B cell (primary cell): ENCODE data around the gene HSPA12A. TPM values are rescaled to one million over a fixed set of nuclear protein-coding genes. Genes with fewer than 3 reads are reported as not detected.

Source experiments
- ATAC-seq: fragments of 200-7000 bp; cut with Tn5 transposase; one replicate; pipeline ENCODE4 v1.10.0; 2021; ENCODE audit warnings: low read depth, mild to moderate bottlenecking, moderate number of reproducible peaks, moderate library complexity
- CTCF ChIA-PET: fragments of 350-600 bp; sonication (Branson Sonifier 250); formaldehyde crosslinking; loops from one replicate; lab custom pipeline; 2021; ENCODE audit warnings: antibody characterized with exemption, inconsistent platforms; lab: Charles Lee
- POLR2A ChIA-PET: fragments of 350-600 bp; sonication (Branson Sonifier 250); formaldehyde crosslinking; loops from one replicate; lab custom pipeline; 2021; ENCODE audit warnings: antibody characterized with exemption; lab: Charles Lee
- DNase-seq: peaks from one replicate; pipeline ENCODE4 v3.0.0; 2013
- H2AFZ ChIP-seq: 2 replicates; pipeline ENCODE4 v1.6.1; 2012; ENCODE audit warnings: mild to moderate bottlenecking, low read depth, low read length; ENCODE audit not compliant: insufficient read depth, poor library complexity, severe bottlenecking
- H3K27ac ChIP-seq, 2 donors: 1 replicate in 1 of 2; 2 replicates in 1 of 2; pipeline ENCODE4 v1.5.1; 2012 to 2013; ENCODE audit warnings: low read length in 2 of 2, mild to moderate bottlenecking in 2 of 2, moderate library complexity in 1 of 2
- H3K27me3 ChIP-seq, 4 experiments: fragments of 200-600 bp in 1 of 4; sonication (generic) in 1 of 4; replicated peaks in 1 of 4; 1 replicate in 2 of 4; 2 replicates in 2 of 4; pipeline versions ENCODE4 v1.6.1 to v1.7.0; 2013 to 2016; ENCODE audit warnings: low read length in 3 of 4, mild to moderate bottlenecking in 2 of 4, mixed read lengths in 1 of 4, moderate library complexity in 1 of 4; ENCODE audit not compliant: insufficient read depth in 4 of 4, control insufficient read depth in 3 of 4; ENCODE audit errors: control extremely low read depth in 1 of 4
- H3K36me3 ChIP-seq, 2 experiments: replicated peaks in 1 of 2; 1 replicate in 1 of 2; 2 replicates in 1 of 2; pipeline versions ENCODE4 v1.6.1 to v1.7.1; 2013; ENCODE audit warnings: low read length in 1 of 2; ENCODE audit not compliant: insufficient read depth in 2 of 2, control insufficient read depth in 1 of 2; ENCODE audit errors: control extremely low read depth in 1 of 2, extremely low read depth in 1 of 2
- H3K4me1 ChIP-seq, 2 donors: fragments of 200-600 bp in 1 of 2; sonication (generic) in 1 of 2; 1 replicate in 1 of 2; 2 replicates in 1 of 2; pipeline versions ENCODE4 v1.5.1 to v1.6.1; 2013 to 2017; ENCODE audit warnings: low read length in 2 of 2; ENCODE audit not compliant: control insufficient read depth in 2 of 2, insufficient read depth in 2 of 2
- H3K4me2 ChIP-seq: replicated peaks from 2 replicates; pipeline ENCODE3; 2012; ENCODE audit warnings: mild to moderate bottlenecking, low read depth, low read length; ENCODE audit not compliant: poor library complexity, severe bottlenecking
- H3K4me3 ChIP-seq, 5 experiments: fragments of 200-600 bp in 1 of 5; sonication (generic) in 1 of 5; 1 replicate in 3 of 5; 2 replicates in 2 of 5; pipeline versions ENCODE4 v1.5.1 to v1.7.0; 2011 to 2016; ENCODE audit warnings: low read length in 4 of 5, mild to moderate bottlenecking in 4 of 5, low read depth in 2 of 5, control low read depth in 1 of 5, moderate library complexity in 1 of 5; ENCODE audit not compliant: insufficient read depth in 1 of 5; ENCODE audit errors: control extremely low read depth in 1 of 5, extremely low read depth in 1 of 5
- H3K79me2 ChIP-seq: fragments of 200-600 bp; sonication (generic); one replicate; pipeline ENCODE4 v1.6.0; 2016; ENCODE audit warnings: low read length; ENCODE audit not compliant: control insufficient read depth, insufficient read depth
- H3K9ac ChIP-seq: fragments of 200-600 bp; sonication (generic); 2 replicates; pipeline ENCODE4 v1.6.1; 2017; ENCODE audit warnings: mild to moderate bottlenecking, low read length, moderate library complexity
- H3K9me3 ChIP-seq, 3 donors: one replicate each; pipeline versions ENCODE4 v1.6.1 to v1.7.1; 2013; ENCODE audit warnings: low read length in 2 of 3; ENCODE audit not compliant: control insufficient read depth in 2 of 3, insufficient read depth in 1 of 3; ENCODE audit errors: control extremely low read depth in 1 of 3
- H4K20me1 ChIP-seq: 2 replicates; pipeline ENCODE4 v1.6.0; 2012; ENCODE audit warnings: mild to moderate bottlenecking, low read length; ENCODE audit not compliant: insufficient read depth, control insufficient read depth, poor library complexity, severe bottlenecking
- H3K27ac Mint-ChIP-seq: one replicate; pipeline ENCODE4 v1.8.0; 2021; ENCODE audit warnings: mixed read lengths
- H3K27me3 Mint-ChIP-seq: one replicate; pipeline ENCODE4 v1.8.0; 2021; ENCODE audit warnings: mixed read lengths
- H3K4me1 Mint-ChIP-seq: one replicate; pipeline ENCODE4 v1.8.0; 2021; ENCODE audit warnings: mixed read lengths
- H3K4me3 Mint-ChIP-seq: one replicate; pipeline ENCODE4 v1.8.0; 2021; ENCODE audit warnings: mixed read lengths
- H3K9me3 Mint-ChIP-seq: one replicate; pipeline ENCODE4 v1.8.0; 2022; ENCODE audit warnings: mixed read lengths; ENCODE audit not compliant: insufficient read depth
- EZH2 ChIP-seq: IDR thresholded peaks from 2 replicates; pipeline ENCODE4 v1.6.1; 2012; ENCODE audit warnings: borderline replicate concordance, low read depth, mild to moderate bottlenecking, moderate library complexity, low read length; ENCODE audit not compliant: insufficient read depth, poor library complexity, severe bottlenecking
- WGBS: methylation state at CpG from one replicate; pipeline ENCODE4 v1.1.5; 2013; ENCODE audit warnings: missing lambda C conversion rate; ENCODE audit not compliant: insufficient coverage; 5-methylcytosine and 5-hydroxymethylcytosine counted together
- intact Hi-C: fragments of 100-400 bp; cut with micrococcal nuclease; formaldehyde crosslinking; loops from one replicate; pipeline ENCODE4 v1.10.0; 2022
- polyA plus RNA-seq: library from polyadenylated mRNA; depleted of rRNA; stranded (reverse); fragments of >200 nt; gene quantifications from 2 replicates; pipeline ENCODE4 v1.2.3, GENCODE V29; 2012
- total RNA-seq, 2 donors: library from RNA; stranded (reverse); fragments of 120-200 nt in 1 of 2; gene quantifications; 1 replicate in 1 of 2; 2 replicates in 1 of 2; pipeline versions ENCODE4 v1.2.3 to v1.2.4, GENCODE V29; 2013 to 2022
- TF ChIP-seq, protein P1 (sequence below): fragments of 200-600 bp; IDR thresholded peaks from one replicate; pipeline ENCODE4 v1.8.0; 2022; ENCODE audit warnings: antibody characterized with exemption, mild to moderate bottlenecking

The HSPA12A gene
- total and polyA plus RNA-seq, 2 donors (not counting 1 experiment from before 2014, with no cell fraction given), result 2.1 to 17.7 TPM

DNA sequence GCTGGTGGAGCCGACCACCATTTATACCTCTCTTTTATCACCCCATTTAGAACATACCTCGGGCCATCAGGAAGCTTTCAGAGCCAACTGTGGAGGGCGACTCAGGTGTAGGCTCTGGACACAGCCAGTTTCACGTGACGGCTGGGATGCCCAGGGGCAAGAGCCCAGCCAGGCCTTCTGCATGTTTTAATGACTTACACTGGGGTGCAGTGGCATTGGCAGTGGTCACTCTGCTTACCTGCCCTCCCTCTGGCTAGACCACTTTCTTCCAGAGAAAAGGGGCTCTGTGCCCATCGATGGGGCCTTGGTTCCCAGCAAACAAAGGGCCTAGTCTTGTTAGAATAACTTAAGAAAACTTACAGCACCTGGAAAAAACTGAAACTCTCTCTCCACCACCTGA is 71.7 kb downstream of the HSPA12A start:
- Histone ChIP-seq H3K36me3 (no peaks in the 10 kb centered on the region), H4K20me1 (no peaks in the 10 kb centered on the region), H2AFZ (no peak overlapping the region), H3K79me2 (no peaks in the 10 kb centered on the region), H3K4me3 (no peak overlapping the region), H3K9ac (no peak overlapping the region), H3K9me3 (peaks cover 0 to 3% (median 0%) of the 10 kb centered on the region in 3 donors), H3K27me3 (peaks cover 0 to 7% (median 0%) of the 10 kb centered on the region in 4 experiments), H3K4me2 (no peak overlapping the region), H3K4me1 (no peaks in the 10 kb centered on the region), H3K27ac (no peak overlapping the region)
- H3K9me3 Mint-ChIP-seq, result no peaks in the 10 kb centered on the region
- no peak for TF ChIP-seq EZH2
- TF ChIP-seq, protein P1, sequence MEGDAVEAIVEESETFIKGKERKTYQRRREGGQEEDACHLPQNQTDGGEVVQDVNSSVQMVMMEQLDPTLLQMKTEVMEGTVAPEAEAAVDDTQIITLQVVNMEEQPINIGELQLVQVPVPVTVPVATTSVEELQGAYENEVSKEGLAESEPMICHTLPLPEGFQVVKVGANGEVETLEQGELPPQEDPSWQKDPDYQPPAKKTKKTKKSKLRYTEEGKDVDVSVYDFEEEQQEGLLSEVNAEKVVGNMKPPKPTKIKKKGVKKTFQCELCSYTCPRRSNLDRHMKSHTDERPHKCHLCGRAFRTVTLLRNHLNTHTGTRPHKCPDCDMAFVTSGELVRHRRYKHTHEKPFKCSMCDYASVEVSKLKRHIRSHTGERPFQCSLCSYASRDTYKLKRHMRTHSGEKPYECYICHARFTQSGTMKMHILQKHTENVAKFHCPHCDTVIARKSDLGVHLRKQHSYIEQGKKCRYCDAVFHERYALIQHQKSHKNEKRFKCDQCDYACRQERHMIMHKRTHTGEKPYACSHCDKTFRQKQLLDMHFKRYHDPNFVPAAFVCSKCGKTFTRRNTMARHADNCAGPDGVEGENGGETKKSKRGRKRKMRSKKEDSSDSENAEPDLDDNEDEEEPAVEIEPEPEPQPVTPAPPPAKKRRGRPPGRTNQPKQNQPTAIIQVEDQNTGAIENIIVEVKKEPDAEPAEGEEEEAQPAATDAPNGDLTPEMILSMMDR, result no peak
- H3K27ac Mint-ChIP-seq, result no peak overlapping the region
- H3K4me3 Mint-ChIP-seq, result no peak overlapping the region
- no peaks in the 10 kb centered on the region for H3K4me1 Mint-ChIP-seq
- intact Hi-C loops, result no loop called here
- peaks cover 22% of the 10 kb centered on the region for H3K27me3 Mint-ChIP-seq
- ChIA-PET POLR2A (no interaction called here), CTCF (no interaction called here)
- no peak for DNase-seq
- ATAC-seq, result no peak
- WGBS, result 92% methylated on average over 5 of the region's 6 CpGs

DNA sequence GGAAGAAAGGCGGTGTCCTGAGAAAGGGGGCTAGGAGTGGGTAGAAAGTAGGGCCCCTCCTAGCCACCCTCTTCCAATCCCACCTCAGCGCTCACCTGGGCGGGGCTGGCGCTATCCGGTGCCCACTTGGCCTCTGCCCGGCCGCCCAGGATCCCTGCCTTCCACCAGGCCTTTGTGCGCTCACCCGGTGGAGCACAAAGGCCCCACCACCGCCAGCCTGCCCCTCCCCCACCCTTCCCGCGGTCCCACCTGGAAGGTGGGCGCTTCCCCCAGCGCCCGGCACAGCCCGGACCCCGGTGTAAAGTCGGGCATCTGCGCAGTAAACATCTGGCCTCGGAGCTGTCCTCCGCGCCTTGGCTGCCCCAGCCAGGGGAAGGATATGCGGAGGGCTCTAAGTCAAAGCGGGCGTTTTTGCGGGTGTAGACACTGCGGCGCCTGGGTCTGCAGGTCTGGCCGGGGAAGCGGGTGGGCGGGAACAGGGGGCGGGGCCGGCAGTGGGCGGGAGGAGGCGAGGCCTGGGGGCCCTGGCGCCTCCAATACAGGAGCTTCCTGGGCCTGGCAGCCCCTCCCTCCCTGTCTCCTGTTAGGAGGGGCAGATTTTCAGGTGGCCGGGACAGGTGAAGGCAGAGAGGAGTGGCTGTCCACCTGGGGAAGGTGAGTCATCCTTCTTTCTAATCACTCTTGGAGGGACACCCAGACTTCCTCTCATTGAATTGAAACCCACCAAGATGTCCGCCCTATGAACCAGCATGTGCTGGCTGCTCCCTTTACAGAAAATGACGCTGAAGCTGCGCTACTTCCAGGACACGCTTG is 72.3 kb downstream of the HSPA12A start:
- no peak for TF ChIP-seq EZH2
- TF ChIP-seq, protein P1, result no peak
- no peaks in the 10 kb centered on the region for H3K79me2 ChIP-seq
- H3K9me3 ChIP-seq, result peaks cover 0 to 5% (median 0%) of the 10 kb centered on the region in 3 donors
- H3K27ac ChIP-seq, result no peak overlapping the region
- H3K27me3 Mint-ChIP-seq, result peaks cover 22% of the 10 kb centered on the region
- H3K4me3 ChIP-seq, result no peak overlapping the region
- no peak overlapping the region for H3K27ac Mint-ChIP-seq
- no peak for DNase-seq
- 39% methylated on average over 33 of the region's 41 CpGs for WGBS
- peaks cover 0 to 7% (median 0%) of the 10 kb centered on the region in 4 experiments for H3K27me3 ChIP-seq
- H3K36me3 ChIP-seq, result no peaks in the 10 kb centered on the region
- no peaks in the 10 kb centered on the region for H3K9me3 Mint-ChIP-seq
- no peak overlapping the region for H2AFZ ChIP-seq
- no peak for ATAC-seq
- ChIA-PET POLR2A (no interaction called here), CTCF (no interaction called here)
- no peak overlapping the region for H3K4me2 ChIP-seq
- H4K20me1 ChIP-seq, result no peaks in the 10 kb centered on the region
- no peaks in the 10 kb centered on the region for H3K4me1 ChIP-seq
- intact Hi-C loops, result no loop called here
- H3K4me1 Mint-ChIP-seq, result no peaks in the 10 kb centered on the region
- H3K9ac ChIP-seq, result no peak overlapping the region
- no peak overlapping the region for H3K4me3 Mint-ChIP-seq
